ENCODE results near the gene SBF2.
"Not testable (repeated sequence)": the region's sequence is repeated elsewhere in the genome, so short reads cannot be mapped to it uniquely, and the experiment has no call there.

Gene SBF2

DNA sequence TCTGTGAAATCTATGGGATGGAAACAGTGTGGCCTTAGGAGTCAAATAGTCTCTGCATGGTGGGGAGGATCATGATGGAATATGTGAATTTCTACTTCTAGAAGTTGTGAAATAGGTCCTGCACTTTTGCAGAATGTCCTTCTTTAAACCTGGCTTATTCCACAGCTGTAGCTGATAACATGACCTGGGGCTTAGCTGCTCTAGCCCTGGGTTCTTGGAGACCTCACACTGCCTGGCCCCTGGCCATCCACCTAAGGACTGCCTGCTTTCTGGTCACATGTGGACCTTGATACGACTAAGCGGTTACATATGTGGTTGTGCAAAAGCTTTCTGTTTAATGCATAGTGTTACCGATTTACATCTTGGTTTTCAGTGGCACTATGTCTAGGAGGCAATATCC lies 541.9 kb downstream of the SBF2 start:
- DNase-seq (ENCODE audit: low read depth in 3 of 3) = no peak

DNA sequence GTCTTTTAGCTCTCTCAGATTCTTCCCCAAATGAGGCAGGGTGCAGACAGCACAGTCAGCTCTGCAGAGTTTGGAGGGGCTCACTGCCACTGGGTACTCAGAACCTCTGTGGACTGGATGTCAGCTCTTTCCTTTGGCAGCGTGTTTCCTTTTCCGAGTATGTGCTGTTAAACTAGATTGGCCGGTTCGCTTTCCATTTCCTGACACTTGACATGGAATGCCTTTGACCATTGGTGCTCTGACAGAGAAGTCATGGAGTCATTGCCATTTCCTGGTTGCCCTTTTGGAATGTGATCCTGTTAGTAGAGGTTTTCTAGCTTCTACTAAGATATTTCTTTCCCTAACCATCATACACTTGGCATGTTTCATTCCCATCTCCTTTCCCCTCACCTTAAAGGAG lies 543.5 kb downstream of the SBF2 start:
- DNase-seq (ENCODE audit: low read depth in 3 of 3) = no peak

DNA sequence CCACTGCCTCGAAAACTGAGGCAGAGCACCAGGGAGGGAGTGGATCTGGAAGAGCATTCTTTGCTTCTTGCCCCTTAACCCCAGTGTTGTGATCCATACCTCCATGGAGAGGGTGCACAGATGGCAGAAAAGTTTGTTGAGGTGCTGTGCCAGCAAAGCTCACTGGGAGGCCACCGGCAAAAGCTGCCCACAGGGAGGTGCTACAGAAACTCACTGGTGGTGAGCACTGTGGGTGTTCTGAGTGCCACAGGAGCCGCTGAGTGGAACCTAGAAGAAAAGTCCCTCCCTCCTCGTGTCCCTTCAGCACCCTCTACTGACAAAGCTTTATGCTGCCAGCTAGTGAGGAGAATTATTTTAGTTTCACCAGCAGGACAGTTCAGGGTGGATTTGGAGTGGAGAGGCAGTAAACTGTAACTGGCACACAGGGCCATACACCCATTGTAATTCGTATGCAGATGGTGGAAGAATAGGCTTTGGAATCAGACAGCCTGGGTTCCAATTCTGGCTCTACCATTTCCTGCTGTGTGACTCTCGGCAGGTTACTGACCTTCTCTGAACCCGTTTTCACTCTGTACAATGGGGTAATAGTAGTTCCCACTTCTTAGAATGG lies 545.6 kb downstream of the SBF2 start:
- DNase-seq (ENCODE audit: low read depth in 3 of 3) = peak; percentile 6 to 12 (median 9)

DNA sequence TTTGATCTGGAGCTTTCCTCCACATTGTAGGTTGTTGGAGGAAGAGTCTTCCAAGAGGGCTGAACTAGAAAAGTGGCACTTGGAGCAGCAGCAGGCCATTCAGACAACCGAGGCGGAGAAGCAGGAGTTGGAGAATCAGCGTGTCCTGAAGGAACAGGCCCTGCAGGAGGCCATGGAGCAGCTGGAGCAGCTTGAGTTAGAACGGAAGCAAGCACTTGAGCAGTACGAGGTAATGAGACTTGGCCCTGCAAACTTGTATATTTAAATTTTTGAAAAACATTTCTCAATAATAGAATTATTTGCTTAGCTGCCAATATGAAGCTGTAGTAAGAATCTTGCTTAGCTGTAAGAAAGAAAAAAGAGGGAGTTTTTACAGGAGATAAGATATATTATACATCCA lies 546.2 kb downstream of the SBF2 start:
- DNase-seq (ENCODE audit: low read depth in 3 of 3) = no peak

DNA sequence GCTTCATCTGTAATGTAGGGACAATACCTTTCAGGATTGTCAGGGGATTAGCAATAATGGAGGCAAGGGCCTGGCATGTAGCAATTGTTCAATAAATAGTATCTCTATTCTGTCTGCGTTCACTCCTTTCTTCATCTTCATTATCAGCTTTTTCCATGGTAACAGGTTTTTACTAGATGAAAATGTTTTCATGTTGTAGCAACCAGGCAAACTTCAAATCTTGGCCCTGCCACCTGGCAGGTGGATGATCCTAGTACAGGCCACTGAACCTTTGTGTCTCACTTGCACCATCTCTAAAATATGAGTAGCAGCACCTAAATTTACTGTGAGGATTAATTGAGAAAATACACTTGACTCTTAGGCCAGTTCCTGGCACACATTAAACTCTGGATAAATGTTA lies 546.8 kb downstream of the SBF2 start:
- DNase-seq (ENCODE audit: low read depth in 3 of 3) = no peak

DNA sequence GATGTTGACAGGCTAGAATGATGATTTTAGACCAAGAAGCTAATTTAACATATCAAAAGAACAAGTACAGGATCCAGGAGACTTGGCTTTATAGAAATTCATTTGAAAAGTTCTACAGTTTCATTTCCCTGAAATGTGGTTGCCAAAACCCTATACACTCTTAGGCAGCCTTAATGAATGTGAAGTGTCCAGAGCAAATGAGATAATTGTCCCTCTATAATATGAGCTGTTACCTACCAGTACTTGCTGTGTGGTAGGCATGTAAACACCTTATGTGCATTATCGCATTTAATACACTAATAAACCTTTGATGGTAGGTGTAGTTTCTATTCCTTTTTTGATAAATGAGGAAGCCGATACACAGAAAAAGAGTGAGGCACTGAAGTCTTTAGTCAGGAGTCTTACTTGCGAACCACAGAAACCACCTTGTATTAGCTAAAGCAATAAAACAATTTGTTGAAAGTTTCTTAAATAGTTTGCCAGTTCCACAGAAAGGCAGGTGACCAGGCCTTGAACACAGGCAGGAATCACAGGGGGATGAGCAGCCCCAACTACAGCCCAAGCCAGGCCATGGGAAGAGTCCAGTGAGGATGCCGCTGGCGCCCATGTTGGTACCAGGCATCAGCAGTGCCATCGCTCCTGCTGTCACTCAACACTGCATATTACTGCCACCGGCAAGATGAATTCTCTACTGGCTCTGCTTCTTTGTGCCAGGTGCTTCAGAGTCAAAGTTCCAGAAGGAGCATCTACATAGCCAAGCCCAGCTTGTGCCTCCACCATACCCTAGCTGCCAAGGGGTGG lies 548.4 kb downstream of the SBF2 start:
- DNase-seq (ENCODE audit: low read depth in 3 of 3) = no peak

DNA sequence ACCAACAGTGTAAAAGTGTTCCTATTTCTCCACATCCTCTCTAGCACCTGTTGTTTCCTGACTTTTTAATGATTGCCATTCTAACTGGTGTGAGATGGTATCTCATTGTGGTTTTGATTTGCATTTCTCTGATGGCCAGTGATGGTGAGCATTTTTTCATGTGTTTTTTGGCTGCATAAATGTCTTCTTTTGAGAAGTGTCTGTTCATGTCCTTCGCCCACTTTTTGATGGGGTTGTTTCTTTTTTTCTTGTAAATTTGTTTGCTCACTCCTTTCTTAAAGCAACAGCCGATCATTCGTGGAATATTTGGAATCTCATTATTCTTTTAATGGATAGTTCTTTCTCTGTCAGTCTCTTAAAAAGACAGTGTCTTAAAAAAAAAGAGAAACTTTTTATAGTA lies 550.5 kb downstream of the SBF2 start:
- DNase-seq (ENCODE audit: low read depth in 3 of 3) = not testable (repeated sequence)

DNA sequence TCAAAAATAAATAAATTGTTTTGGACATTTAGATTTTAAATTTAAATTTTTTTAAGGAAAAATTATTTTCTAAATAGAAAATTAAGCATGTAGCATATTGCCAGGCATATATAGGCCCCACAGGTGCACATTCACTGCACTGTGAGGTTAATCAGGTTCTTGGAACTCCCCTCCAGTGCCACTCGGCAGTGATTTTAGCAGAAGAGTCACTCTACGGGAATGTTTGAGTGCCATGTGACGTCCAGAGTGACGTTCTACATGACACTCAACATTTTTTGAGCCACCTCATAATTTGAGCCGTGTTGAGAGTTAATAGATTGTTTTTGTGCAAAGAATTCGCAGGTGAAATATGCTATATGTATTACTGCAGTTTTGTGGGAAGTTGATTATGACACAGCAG lies 552.8 kb downstream of the SBF2 start:
- DNase-seq (ENCODE audit: low read depth in 3 of 3) = no peak

DNA sequence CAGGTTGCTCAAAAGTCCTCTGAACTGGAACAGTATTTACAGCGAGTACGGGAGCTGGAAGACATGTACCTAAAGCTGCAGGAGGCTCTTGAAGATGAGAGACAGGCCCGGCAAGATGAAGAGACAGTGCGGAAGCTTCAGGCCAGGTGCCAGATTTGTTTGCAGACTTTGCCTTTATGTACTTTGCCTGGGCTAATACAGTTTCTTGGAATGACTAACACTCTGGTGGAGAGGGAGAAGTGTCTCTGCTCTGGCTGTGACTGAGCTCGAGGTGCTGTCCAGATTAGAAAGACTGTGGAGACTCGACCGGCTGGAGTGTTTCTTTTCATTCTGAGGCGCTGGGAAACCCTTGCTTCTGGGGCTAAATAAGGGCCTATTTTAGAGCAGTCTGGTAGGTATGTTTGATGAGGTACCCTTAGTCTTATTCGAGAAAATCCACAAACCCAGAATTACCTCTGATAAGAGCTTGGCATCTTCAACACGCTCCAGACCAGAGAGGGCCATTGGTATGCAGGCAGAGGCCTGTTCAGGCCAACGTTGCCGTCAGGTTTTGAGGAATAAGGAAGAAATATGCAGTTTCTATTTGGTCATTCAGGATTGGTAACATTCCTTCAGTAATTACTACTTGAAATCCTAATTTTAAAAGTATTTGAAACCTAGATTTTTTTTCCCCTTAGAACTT lies 553.7 kb downstream of the SBF2 start:
- no peak for DNase-seq (ENCODE audit: low read depth in 3 of 3)

DNA sequence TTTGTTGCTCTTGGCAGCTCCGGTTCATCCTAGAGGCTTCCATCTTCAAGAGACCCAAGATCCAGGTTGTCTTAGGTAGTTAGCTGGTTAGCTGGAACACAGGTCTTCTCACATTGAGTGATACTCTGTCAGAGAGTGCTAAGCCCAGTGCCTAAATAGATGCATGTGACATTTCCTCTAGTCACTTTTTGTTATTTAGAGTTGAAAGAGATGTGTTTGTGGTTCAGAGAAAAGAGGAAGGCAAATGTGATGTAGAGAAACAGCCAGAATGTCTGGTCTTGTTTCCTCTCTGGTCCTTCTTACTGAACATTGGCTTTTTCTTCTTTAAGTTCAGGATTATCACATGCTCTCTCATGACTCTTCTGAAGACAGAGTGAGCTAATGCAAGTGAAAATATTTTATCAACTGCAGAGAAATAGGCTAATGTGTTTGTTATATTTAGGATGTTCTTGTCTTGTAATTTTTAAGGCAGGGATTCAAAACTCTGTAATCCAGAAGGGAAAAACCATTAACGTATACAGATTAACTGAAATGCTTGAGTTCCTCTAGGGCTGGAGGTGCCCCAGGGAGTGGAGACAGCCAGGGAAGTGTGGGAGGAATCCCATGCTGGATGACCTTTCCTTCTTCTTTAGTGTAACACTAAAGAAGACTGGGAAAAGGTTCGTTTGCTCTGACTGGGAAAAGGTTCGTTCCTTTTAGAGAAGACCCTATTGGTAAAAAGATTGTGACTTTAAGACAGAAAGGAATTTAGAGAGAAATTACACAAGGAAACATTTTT lies 554.7 kb downstream of the SBF2 start:
- DNase-seq (ENCODE audit: low read depth in 3 of 3) = no peak

DNA sequence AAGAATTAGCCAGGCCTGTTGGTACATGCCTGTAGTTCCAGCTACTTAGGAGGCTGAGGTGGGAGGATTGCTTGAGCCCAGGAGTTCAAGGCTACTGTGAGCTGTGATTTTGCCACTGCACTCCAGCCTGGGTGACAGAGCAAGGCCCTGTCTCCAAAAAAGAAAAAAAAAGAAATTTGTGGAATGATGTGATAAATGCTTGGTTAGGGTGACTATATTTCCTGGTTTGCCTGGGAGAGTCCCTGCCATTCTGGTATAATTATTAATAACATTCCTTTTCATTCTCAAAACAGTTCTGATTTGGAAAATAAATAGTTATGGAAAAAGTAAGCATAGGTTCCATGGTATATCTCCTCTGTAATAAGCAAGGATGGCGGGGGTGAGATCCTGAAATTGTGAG lies 555.3 kb downstream of the SBF2 start:
- DNase-seq (ENCODE audit: low read depth in 3 of 3) = no peak

DNA sequence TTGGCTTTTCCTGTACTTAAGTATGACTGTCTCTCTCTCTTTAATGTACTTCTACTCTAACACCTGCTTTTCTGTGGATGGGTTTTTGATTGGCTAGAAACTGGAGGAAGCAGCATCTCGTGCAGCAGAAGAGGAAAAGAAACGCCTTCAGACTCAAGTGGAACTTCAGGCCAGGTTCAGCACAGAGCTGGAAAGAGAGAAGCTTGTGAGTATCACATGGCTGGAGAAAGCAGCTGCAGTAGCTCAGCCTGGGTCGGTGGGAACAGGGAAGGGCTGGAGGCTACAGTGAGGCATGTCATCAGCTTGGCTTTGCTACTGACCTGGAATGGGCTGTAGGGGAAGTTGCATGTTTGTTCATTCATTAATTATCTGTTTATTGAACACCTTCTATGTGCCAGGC lies 555.9 kb downstream of the SBF2 start:
- DNase-seq (ENCODE audit: low read depth in 3 of 3) = no peak

DNA sequence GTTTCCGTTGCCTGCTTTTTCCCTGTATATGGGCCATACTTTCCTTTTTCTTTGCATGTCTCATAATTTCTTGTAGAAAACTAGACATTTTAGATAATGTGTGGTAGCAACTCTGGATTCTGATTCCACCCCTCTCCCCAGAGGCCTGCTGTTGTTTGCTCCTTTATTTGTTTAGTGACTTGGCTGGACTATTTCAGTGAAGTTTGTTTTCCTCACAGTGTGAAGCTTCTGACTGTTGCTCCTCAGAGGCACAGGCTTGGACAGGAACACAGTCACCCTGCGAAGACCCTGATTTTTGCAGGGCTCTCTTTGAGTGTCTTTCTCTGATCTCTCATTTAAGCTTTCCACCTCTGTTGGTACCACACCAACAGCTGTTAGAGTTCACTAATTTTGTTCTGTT lies 557.7 kb downstream of the SBF2 start:
- no peak for DNase-seq (ENCODE audit: low read depth in 3 of 3)

DNA sequence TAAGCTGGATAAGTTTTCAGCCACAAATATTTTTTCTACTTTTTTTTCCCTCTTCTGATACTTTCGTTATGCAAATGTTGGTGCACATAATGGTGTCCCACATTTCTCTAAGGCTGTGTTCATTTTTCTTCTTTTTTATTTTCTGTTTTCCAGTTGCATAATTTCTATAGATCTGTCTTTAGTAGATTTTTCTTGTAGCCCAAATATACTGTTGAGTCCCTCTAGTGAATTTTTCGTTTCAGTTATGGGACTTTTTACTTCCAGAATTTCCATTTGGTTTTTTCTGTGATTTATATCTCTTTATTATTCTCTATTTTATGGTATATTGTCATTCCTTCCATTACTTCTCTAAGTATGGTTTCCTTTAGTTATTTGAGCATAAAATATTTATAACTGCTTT lies 558.1 kb downstream of the SBF2 start:
- no peak for DNase-seq (ENCODE audit: low read depth in 3 of 3)

DNA sequence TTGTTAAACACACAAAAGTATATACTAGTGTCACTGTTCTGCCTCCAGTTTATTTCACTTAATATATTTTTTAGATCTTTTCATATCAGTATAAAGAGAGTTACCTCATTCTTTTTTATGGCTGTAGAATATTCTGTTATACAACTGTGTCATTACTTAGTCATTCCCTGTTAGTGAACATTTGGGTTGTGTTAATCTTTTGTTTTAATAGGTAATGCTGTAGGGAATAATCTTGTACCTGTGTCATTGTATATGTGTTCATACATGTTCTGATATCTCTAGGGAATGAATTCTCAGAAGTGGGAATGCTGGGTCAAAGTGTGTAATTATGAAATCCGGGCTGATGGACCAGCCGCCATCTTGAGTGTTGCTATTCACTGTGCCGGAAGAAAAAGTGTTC lies 558.8 kb downstream of the SBF2 start:
- no peak for DNase-seq (ENCODE audit: low read depth in 3 of 3)

DNA sequence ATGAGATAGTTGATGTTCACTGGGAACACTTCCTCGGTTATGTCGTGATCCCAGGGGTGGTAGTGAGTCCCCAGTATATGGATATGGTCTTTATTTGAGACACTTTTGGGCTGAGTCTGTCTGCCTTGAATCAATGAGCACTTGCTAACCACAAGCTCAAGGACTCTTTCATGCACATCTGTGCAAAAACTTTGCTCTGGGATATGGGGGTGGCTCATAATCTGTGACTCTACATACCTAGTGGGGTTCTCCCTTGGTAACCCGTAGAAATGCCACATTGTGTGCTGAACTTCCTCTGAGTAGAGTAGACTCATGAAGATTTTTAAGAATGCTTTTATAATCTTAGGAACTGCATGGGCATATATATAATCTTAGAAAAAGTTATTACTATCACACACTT lies 560.8 kb downstream of the SBF2 start:
- DNase-seq (ENCODE audit: low read depth in 3 of 3) = no peak

DNA sequence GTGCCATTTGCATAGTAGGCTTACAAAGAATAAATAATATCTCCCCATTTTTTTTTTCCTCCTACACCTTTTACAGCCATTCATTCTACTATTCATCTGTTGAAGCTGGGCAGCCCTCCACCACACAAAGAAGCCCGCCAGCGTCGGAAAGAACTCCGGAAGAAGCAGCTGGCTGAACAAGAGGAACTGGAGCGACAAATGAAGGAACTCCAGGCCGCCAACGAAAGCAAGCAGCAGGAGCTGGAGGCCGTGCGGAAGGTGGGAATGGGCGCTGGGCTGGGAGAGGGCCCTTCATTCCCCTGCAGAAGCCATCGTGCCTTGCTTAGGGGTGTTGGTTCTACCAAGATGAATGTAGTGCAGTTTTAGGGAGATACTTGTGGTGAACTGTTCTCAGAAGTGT lies 561.6 kb downstream of the SBF2 start:
- no peak for DNase-seq (ENCODE audit: low read depth in 3 of 3)

DNA sequence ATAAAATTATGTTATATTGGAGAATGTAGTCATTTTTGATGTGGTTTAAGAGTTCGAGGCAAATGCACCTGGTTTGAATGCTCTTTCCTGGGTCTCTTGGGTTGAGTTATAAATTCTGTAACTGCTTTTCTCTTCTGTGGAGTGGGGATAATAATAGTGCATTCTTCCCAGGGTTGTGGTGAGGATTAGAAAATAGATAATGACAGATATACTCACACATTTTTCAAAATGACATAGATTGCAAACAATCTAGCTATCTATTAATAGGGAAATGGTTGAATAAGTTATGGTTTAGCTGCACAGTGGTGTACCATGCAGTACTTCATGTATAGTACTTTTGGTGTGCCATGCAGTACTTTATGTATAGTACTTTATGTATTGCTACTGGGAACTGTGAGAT lies 562.8 kb downstream of the SBF2 start:
- no peak for DNase-seq (ENCODE audit: low read depth in 3 of 3)
